Activated CD8-positive, alpha-beta memory T cell treated with anti-CD3 and anti-CD28 coated beads, Interleukin-2, amount 10 ng/mL, durations not matched to agents 7 days and 5 days (primary cell): ENCODE results near the gene IGSF8. TPM values are rescaled to one million over a fixed set of nuclear protein-coding genes. Genes with fewer than 3 reads are reported as not detected.
"Not testable (repeated sequence)": the region's sequence is repeated elsewhere in the genome, so short reads cannot be mapped to it uniquely, and the experiment has no call there.

Experiments
- ATAC-seq: fragments of 150-1000 bp; cut with Tn5 transposase; one replicate; pipeline ENCODE4 v1.10.0; 2021; ENCODE audit warnings: moderate library complexity
- CTCF ChIA-PET: fragments of 350-600 bp; sonication (Branson Sonifier 250); formaldehyde crosslinking; loops from one replicate; lab custom pipeline; 2021; ENCODE audit warnings: antibody characterized with exemption; lab: Charles Lee
- DNase-seq: peaks from one replicate; pipeline ENCODE4 v3.0.0-alpha.2; 2020
- H3K27ac Mint-ChIP-seq: one replicate; pipeline ENCODE4 v1.8.0; 2021; ENCODE audit warnings: mild to moderate bottlenecking, mixed read lengths
- H3K27me3 Mint-ChIP-seq: one replicate; pipeline ENCODE4 v1.8.0; 2021; ENCODE audit warnings: mixed read lengths
- H3K36me3 Mint-ChIP-seq: one replicate; pipeline ENCODE4 v1.8.0; 2021; ENCODE audit warnings: mild to moderate bottlenecking, mixed read lengths
- H3K4me1 Mint-ChIP-seq: one replicate; pipeline ENCODE4 v1.8.0; 2021; ENCODE audit warnings: mixed read lengths
- H3K4me3 Mint-ChIP-seq: one replicate; pipeline ENCODE4 v1.8.0; 2021; ENCODE audit warnings: mild to moderate bottlenecking, moderate library complexity, mixed read lengths
- H3K9me3 Mint-ChIP-seq: one replicate; pipeline ENCODE4 v1.8.0; 2022; ENCODE audit warnings: low read depth, mixed read lengths
- total RNA-seq, 2 experiments: library from RNA; stranded (reverse); gene quantifications; one replicate each; pipeline ENCODE4 v1.2.3, GENCODE V29; 2021

Gene IGSF8
- total RNA-seq, 2 experiments from 2014 or later, result 30.9 to 35.0 TPM

DNA sequence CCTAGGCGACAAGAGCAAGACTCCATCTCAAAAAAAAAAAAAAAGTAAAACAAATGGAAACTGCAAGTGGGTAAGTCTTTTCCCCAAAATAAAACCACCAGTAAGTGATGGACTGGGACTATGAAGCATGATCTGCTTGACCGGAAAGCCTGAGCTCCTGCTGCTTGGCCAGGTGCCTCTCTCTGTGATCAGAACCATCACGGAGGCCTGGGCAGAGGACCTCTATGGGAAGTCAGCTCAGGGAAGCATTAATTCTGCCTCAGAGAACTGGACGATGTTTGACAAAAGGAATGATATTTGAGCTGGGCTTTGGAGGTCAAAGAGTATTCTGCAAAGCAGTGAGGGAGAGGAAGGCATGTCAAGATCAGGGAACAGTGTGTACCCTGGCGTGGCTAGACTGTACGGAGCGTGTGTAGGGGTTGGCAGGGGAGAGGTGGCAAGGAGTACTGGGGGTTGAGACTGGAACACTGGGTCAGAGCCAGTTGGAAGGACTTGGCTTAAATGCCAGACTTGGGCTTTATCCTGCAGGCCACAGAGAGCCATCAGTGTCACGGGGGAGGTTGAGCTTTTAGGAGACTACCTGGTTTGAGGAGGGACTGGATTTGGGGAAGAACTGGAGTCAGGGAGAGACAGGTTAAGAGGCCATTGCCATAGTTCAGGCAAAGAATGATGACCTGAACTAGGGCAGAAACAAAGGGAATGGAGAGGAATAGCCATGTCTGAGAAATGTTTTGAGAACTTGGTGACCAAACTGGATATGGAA lies 33.6 kb upstream of the IGSF8 start:
- Mint-ChIP-seq H3K4me1 (no peaks in the 10 kb centered on the region), H3K27ac (no peak overlapping the region), H3K9me3 (no peaks in the 10 kb centered on the region), H3K36me3 (no peaks in the 10 kb centered on the region), H3K4me3 (no peak overlapping the region), H3K27me3 (peaks cover 20% of the 10 kb centered on the region)
- DNase-seq (no peak), ATAC-seq (no peak)
- CTCF ChIA-PET, result interaction anchor here (0.6 kb wide), 2 partner anchors 124 to 241 kb away, joined by 3 read pairs; no protein-coding TSS in a partner anchor

DNA sequence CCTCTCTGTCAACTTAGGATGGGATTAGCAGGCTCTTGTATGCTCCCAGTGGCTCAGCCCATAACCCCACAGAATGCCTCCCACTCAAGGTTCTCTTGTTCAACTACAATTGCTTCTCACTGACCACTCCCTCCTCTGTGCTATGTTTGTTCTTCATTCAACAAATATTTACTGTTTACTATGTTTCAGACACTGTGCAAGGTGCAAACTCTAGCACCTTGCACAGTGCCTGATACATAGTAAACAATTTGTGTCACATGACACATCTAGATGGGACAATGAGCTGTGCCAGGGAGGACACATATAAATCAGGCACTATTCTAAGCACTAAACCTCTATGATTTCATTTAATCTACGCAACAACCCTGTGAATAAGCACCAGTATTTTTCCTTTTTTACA lies 32.5 kb upstream of the IGSF8 start:
- H3K36me3 Mint-ChIP-seq, result no peaks in the 10 kb centered on the region
- H3K9me3 Mint-ChIP-seq, result no peaks in the 10 kb centered on the region
- CTCF ChIA-PET, result interaction anchor here (0.6 to 0.8 kb wide), 2 partner anchors 62 to 242 kb away, joined by 3 read pairs; no protein-coding TSS in a partner anchor
- no peaks in the 10 kb centered on the region for H3K4me1 Mint-ChIP-seq
- no peak overlapping the region for H3K4me3 Mint-ChIP-seq
- DNase-seq (no peak), ATAC-seq (no peak)
- peaks cover 20% of the 10 kb centered on the region for H3K27me3 Mint-ChIP-seq
- no peak overlapping the region for H3K27ac Mint-ChIP-seq

DNA sequence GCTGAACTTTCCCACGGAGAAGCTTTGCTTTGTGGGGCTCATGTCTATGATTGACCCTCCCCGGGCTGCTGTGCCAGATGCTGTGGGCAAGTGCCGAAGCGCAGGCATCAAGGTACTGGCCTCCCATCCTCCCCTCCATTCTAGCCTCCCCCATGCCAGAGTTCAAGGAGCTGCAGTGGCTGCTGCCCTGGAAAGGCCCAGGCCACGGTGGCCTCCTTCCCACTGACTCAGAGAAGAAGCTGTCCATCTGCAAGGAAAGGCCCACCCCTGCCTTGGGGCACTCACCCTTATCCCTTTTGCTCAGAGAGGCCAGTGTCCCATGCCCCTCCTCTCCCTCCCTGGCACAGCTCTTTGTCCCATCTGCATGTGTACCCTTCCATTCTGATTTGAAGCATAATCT lies 32.1 kb upstream of the IGSF8 start:
- CTCF ChIA-PET, result interaction anchor here (0.8 kb wide), 1 partner anchor 63 kb away, joined by 3 read pairs; no protein-coding TSS in a partner anchor
- H3K36me3 Mint-ChIP-seq, result no peaks in the 10 kb centered on the region
- no peak for ATAC-seq

DNA sequence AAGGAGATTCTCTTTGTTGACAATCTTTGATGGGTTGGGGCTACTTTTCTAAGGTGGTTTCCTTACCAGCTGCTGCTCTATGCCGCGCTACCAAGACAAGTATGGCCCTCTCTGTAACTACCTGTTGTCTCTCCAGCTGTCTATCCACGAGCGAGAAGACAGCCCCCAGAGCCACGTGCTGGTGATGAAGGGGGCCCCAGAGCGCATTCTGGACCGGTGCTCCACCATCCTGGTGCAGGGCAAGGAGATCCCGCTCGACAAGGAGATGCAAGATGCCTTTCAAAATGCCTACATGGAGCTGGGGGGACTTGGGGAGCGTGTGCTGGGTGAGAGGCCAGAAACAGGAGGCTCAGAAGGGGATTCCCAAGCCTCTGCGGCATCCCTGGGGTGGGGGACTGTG lies 31.5 kb upstream of the IGSF8 start:
- ATAC-seq, result no peak
- CTCF ChIA-PET, result interaction anchor here (0.8 to 1.3 kb wide), 2 partner anchors 29 to 63 kb away, joined by 3 read pairs; no protein-coding TSS in a partner anchor
- no peak for DNase-seq

More for the DNA sequence above, 32.1 kb upstream of the IGSF8 start:
- H3K27me3 Mint-ChIP-seq, result peaks cover 20% of the 10 kb centered on the region
- no peak for DNase-seq
- no peaks in the 10 kb centered on the region for H3K9me3 Mint-ChIP-seq
- H3K4me1 Mint-ChIP-seq, result no peaks in the 10 kb centered on the region
- H3K27ac Mint-ChIP-seq, result no peak overlapping the region
- H3K4me3 Mint-ChIP-seq, result no peak overlapping the region

DNA sequence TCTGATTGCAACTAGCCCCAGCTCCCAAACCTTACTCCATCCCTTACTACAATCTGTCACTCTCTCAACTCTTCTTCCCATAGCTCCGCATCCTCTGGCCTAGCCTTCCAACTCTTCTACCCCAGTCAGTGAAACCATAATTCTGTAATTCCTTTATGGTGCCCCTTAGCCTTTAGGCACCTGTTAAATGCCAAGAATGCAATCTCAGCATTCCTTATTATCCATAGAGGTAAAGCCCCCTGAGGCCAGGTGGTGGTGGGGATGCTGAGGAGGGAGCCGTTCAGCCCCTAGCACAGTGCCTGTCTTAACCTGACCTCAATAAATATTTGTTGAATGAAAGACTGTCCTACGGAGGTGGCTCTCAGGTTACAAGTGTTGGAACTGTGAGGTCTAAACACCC lies 31.1 kb upstream of the IGSF8 start:
- CTCF ChIA-PET, result interaction anchor here (1.3 kb wide), 1 partner anchor 29 kb away, joined by 3 read pairs; no protein-coding TSS in a partner anchor
- Mint-ChIP-seq H3K9me3 (no peaks in the 10 kb centered on the region), H3K27me3 (peaks cover 20% of the 10 kb centered on the region), H3K4me3 (no peak overlapping the region), H3K36me3 (no peaks in the 10 kb centered on the region), H3K4me1 (no peaks in the 10 kb centered on the region), H3K27ac (no peak overlapping the region)
- ATAC-seq, result no peak
- no peak for DNase-seq

More for the DNA sequence above, 31.5 kb upstream of the IGSF8 start:
- H3K4me1 Mint-ChIP-seq, result no peaks in the 10 kb centered on the region
- H3K36me3 Mint-ChIP-seq, result no peaks in the 10 kb centered on the region
- no peak overlapping the region for H3K4me3 Mint-ChIP-seq
- H3K9me3 Mint-ChIP-seq, result no peaks in the 10 kb centered on the region
- H3K27me3 Mint-ChIP-seq, result peaks cover 20% of the 10 kb centered on the region
- no peak overlapping the region for H3K27ac Mint-ChIP-seq

DNA sequence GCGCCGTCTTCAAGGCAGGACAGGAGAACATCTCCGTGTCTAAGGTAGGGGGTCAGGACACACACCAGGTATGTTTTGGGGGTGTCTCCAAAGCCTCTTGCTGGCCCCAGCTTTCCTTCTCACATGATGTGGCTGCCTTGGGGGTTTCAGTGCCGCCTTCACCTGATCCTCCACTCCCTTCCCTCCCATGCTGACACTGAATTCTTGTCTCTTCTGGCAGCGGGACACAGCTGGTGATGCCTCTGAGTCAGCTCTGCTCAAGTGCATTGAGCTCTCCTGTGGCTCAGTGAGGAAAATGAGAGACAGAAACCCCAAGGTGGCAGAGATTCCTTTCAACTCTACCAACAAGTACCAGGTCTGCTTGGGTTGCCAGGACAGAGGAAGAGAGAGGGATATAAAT lies 30.6 kb upstream of the IGSF8 start:
- Mint-ChIP-seq H3K4me1 (no peaks in the 10 kb centered on the region), H3K4me3 (no peak overlapping the region), H3K9me3 (no peaks in the 10 kb centered on the region), H3K27me3 (peaks cover 20% of the 10 kb centered on the region), H3K36me3 (no peaks in the 10 kb centered on the region), H3K27ac (no peak overlapping the region)
- DNase-seq, result no peak
- CTCF ChIA-PET, result interaction anchor here (1.3 kb wide), 1 partner anchor 28 kb away, joined by 3 read pairs; no protein-coding TSS in a partner anchor
- ATAC-seq, result no peak

DNA sequence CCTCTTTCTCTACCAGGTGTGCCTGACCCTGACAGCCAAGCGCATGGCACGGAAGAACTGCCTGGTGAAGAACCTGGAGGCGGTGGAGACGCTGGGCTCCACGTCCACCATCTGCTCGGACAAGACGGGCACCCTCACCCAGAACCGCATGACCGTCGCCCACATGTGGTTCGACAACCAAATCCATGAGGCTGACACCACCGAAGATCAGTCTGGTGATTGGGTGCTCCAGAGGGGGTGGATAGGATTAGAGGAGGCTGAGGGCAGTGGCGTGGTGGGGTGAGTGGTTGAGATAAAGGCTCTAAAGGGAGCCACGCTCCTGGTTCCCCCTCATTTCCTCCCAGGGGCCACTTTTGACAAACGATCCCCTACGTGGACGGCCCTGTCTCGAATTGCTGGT lies 30.2 kb upstream of the IGSF8 start:
- Mint-ChIP-seq H3K27ac (no peak overlapping the region), H3K36me3 (no peaks in the 10 kb centered on the region), H3K9me3 (no peaks in the 10 kb centered on the region), H3K4me3 (no peak overlapping the region), H3K27me3 (peaks cover 20% of the 10 kb centered on the region), H3K4me1 (no peaks in the 10 kb centered on the region)
- ATAC-seq (no peak), DNase-seq (no peak)
- CTCF ChIA-PET, result no interaction called here

DNA sequence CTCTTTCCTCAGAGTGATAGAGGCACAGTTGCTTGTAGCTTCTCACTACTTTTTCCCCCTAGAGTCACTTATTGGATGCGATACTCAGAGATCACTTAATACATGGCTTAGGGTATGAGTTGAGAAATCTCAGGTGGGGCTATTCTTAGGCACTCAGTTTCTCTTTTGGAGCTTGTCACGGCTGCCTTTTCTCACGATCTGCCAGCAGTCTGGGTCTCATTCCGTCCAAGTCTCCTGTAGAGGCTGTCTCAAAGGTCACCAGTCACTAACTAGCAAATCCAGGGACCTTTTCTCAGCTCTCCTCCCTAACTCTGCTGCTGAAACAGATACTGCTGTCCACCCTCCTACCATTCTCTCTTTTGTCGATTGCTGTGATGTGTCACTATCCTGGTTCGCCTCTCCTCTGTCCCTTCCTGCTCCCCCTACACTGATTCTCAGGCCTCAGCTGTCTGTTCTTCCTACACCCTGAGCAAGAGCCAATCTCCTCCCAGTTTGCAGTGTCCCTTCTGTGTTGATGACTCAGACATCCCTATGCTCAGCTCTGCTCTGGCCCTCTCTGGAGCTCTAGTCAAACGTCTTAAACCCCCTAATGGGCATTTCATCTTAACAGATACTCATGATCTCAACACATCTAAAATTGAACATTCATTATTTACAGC lies 29.6 kb upstream of the IGSF8 start:
- H3K4me3 Mint-ChIP-seq, result no peak overlapping the region
- H3K4me1 Mint-ChIP-seq, result no peaks in the 10 kb centered on the region
- H3K36me3 Mint-ChIP-seq, result no peaks in the 10 kb centered on the region
- ATAC-seq (no peak), DNase-seq (no peak)
- no peaks in the 10 kb centered on the region for H3K9me3 Mint-ChIP-seq
- H3K27me3 Mint-ChIP-seq, result peaks cover 19% of the 10 kb centered on the region
- no peak overlapping the region for H3K27ac Mint-ChIP-seq
- CTCF ChIA-PET, result no interaction called here

DNA sequence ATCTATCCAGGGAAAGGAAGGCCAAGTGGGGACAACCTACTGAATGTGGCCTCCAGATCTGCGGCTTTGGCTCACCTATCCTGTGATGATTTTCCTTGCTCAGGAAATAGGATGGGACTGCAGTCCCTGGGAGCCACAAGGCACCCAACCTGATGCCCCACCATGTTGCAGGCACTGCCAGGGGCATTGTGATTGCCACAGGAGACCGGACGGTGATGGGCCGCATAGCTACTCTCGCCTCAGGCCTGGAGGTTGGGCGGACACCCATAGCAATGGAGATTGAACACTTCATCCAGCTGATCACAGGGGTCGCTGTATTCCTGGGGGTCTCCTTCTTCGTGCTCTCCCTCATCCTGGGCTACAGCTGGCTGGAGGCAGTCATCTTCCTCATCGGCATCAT lies 29.0 kb upstream of the IGSF8 start:
- no peak for ATAC-seq
- H3K36me3 Mint-ChIP-seq, result no peaks in the 10 kb centered on the region
- CTCF ChIA-PET, result no interaction called here
- no peak overlapping the region for H3K27ac Mint-ChIP-seq
- H3K27me3 Mint-ChIP-seq, result peaks cover 13% of the 10 kb centered on the region
- no peak overlapping the region for H3K4me3 Mint-ChIP-seq
- DNase-seq, result no peak
- no peaks in the 10 kb centered on the region for H3K9me3 Mint-ChIP-seq
- no peaks in the 10 kb centered on the region for H3K4me1 Mint-ChIP-seq

DNA sequence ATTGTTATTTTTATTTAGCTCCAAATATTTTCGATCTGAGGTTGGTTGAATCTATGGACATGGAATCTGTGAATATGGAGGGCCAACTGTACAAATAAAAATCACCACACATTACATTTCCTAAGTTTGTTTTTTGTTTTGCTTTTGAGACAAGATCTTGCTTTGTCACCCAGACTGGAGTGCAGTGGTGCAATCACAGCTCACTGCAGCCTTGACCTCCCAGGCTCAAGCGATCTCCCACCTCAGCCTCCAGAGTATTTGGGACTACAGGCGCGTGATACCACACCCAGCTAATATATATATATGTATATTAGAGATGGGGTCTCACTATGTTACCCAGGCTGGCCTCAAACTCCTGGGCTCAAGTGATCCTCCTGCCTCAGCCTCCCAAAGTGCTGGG lies 27.9 kb upstream of the IGSF8 start:
- H3K4me1 Mint-ChIP-seq, H3K27me3 Mint-ChIP-seq, H3K4me3 Mint-ChIP-seq, H3K27ac Mint-ChIP-seq, ATAC-seq, H3K9me3 Mint-ChIP-seq, CTCF ChIA-PET, DNase-seq, H3K36me3 Mint-ChIP-seq: not testable (repeated sequence)

DNA sequence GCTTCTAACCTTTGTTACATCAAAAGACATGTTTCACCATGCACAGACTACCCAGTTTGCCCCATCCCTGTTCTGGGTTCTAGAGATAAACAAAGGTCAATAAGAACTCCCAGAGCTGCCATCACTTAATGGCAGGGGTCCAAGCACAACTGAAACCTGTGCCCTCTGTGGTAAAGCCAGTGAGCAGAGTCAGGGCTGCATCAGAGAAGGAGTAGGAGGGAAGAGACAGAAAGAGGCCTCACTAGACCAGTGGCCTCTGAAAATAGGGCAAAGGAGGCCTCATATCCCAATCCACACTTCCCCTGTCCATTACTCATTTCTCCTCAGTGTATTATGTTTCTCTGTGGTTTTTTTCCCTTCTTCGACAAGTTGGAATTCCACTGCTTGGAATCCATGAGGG lies 27.3 kb upstream of the IGSF8 start:
- no peak overlapping the region for H3K27ac Mint-ChIP-seq
- H3K36me3 Mint-ChIP-seq, result no peaks in the 10 kb centered on the region
- no peaks in the 10 kb centered on the region for H3K9me3 Mint-ChIP-seq
- H3K27me3 Mint-ChIP-seq, result peaks cover 6% of the 10 kb centered on the region
- no peak for DNase-seq
- CTCF ChIA-PET, result no interaction called here
- no peak for ATAC-seq
- H3K4me3 Mint-ChIP-seq, result no peak overlapping the region
- H3K4me1 Mint-ChIP-seq, result no peaks in the 10 kb centered on the region

DNA sequence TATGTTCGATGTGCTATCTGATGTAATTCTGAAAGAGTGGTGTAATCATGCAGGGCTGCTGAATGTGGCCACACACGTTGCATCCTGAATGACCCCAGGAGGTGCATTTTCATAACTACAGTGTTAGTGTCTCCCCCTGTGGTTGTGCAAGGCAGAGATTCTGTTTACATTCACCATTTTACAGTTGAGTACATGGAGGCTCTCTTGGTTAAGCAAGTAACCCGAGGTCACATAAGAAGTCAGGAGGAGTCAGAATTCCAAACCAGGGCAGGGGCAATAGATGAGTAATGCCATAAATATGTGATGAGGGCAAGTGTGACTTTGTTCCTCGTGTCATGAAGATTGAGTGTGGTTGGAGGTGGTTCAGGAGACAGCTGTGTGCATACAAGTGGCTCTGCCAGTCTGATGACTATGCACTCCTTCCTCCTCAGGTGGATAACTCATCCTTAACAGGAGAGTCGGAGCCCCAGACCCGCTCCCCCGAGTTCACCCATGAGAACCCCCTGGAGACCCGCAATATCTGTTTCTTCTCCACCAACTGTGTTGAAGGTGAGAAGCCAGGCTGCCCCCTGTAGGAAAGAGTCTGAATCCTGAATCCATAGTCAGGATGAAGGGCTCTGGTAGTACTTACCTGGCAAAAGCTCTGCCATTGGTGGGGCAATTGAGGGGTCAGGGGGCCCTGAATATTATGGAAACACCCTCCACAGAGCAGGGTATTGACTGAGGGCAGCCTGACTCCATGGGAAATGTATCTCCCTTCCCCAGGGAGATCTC lies 26.5 kb upstream of the IGSF8 start:
- Mint-ChIP-seq H3K4me3 (no peak overlapping the region), H3K27me3 (peaks cover 6% of the 10 kb centered on the region), H3K9me3 (no peaks in the 10 kb centered on the region), H3K36me3 (no peaks in the 10 kb centered on the region), H3K27ac (no peak overlapping the region), H3K4me1 (no peaks in the 10 kb centered on the region)
- CTCF ChIA-PET, result no interaction called here
- ATAC-seq, result no peak
- no peak for DNase-seq

DNA sequence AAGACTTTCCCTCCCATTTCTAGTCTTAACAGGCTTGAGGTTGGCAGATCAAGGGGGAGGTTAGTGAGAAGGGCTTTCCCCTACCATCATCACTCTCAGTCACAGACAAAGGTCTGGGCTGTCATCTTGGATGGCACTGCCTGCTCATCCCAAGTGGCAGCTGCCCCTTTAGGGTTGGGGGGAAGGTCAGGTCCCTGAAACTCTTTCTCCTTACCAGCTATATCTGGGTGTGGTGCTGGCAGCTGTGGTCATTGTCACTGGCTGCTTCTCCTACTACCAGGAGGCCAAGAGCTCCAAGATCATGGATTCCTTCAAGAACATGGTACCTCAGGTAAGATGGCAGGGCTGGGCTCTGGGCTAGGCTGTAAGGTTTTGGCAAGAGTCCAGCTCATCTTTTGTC lies 25.3 kb upstream of the IGSF8 start:
- ATAC-seq (no peak), DNase-seq (no peak)
- Mint-ChIP-seq H3K27me3 (peaks cover 3% of the 10 kb centered on the region), H3K9me3 (no peaks in the 10 kb centered on the region), H3K4me1 (no peaks in the 10 kb centered on the region), H3K36me3 (no peaks in the 10 kb centered on the region), H3K4me3 (no peak overlapping the region), H3K27ac (no peak overlapping the region)
- CTCF ChIA-PET, result interaction anchor here (1.3 kb wide), 1 partner anchor 15 kb away, joined by 3 read pairs; no protein-coding TSS in a partner anchor
